Activated CD4-positive, alpha-beta memory T cell treated with anti-CD3 and anti-CD28 coated beads, Interleukin-2, amount 10 ng/mL, durations not matched to agents 7 days and 5 days (primary cell): Measurements from ENCODE around the gene H2BK1. TPM values are rescaled to one million over a fixed set of nuclear protein-coding genes. Genes with fewer than 3 reads are reported as not detected.

Experiments used
- CTCF ChIA-PET: fragments of 350-600 bp; sonication (Branson Sonifier 250); formaldehyde crosslinking; loops from one replicate; lab custom pipeline; 2021; ENCODE audit warnings: antibody characterized with exemption, inconsistent platforms; lab: Charles Lee
- POLR2A ChIA-PET: fragments of 350-600 bp; sonication (Branson Sonifier 250); formaldehyde crosslinking; loops from one replicate; lab custom pipeline; 2021; ENCODE audit warnings: antibody characterized with exemption; lab: Charles Lee
- DNase-seq: peaks from one replicate; pipeline ENCODE4 v3.0.0-alpha.2; 2020
- H3K27ac Mint-ChIP-seq: one replicate; pipeline ENCODE4 v1.8.0; 2021; ENCODE audit warnings: mild to moderate bottlenecking, mixed read lengths
- H3K27me3 Mint-ChIP-seq: one replicate; pipeline ENCODE4 v1.8.0; 2021; ENCODE audit warnings: mixed read lengths
- H3K36me3 Mint-ChIP-seq: one replicate; pipeline ENCODE4 v1.8.0; 2021; ENCODE audit warnings: low read depth, mixed read lengths
- H3K4me1 Mint-ChIP-seq: one replicate; pipeline ENCODE4 v1.8.0; 2021; ENCODE audit warnings: mixed read lengths
- H3K4me3 Mint-ChIP-seq: one replicate; pipeline ENCODE4 v1.8.0; 2021; ENCODE audit warnings: mild to moderate bottlenecking, mixed read lengths
- H3K9me3 Mint-ChIP-seq: one replicate; pipeline ENCODE4 v1.8.0; 2021; ENCODE audit warnings: mixed read lengths
- total RNA-seq, 2 experiments: library from RNA; stranded (reverse); gene quantifications; one replicate each; pipeline ENCODE4 v1.2.3, GENCODE V29; 2021

H2BK1 gene
- total RNA-seq, 2 experiments from 2014 or later = not detected

- CTCF ChIA-PET = no interaction called here
- H3K27me3 Mint-ChIP-seq = peaks cover 81% of the 10 kb centered on the region
- H3K27ac Mint-ChIP-seq = no peak overlapping the region
- no peaks in the 10 kb centered on the region for H3K36me3 Mint-ChIP-seq
- H3K4me3 Mint-ChIP-seq = no peak overlapping the region
- DNase-seq = no peak
- H3K9me3 Mint-ChIP-seq = no peaks in the 10 kb centered on the region
- POLR2A ChIA-PET = no interaction called here
- peaks cover 26% of the 10 kb centered on the region for H3K4me1 Mint-ChIP-seq
These were observed 39.4 kb upstream of the H2BK1 start for GRCh38 chr7:151249732-151250072.

- CTCF ChIA-PET = interaction anchor here (0.6 kb wide), 1 partner anchor 18 kb away, joined by 4 read pairs; no protein-coding TSS in a partner anchor
- POLR2A ChIA-PET = no interaction called here
- DNase-seq = no peak
- peaks cover 31% of the 10 kb centered on the region for H3K4me1 Mint-ChIP-seq
- no peaks in the 10 kb centered on the region for H3K9me3 Mint-ChIP-seq
- no peak overlapping the region for H3K27ac Mint-ChIP-seq
- H3K27me3 Mint-ChIP-seq = peaks cover 80% of the 10 kb centered on the region
- no peak overlapping the region for H3K4me3 Mint-ChIP-seq
- H3K36me3 Mint-ChIP-seq = no peaks in the 10 kb centered on the region
These were observed 38.9 kb upstream of the H2BK1 start for GRCh38 chr7:151249034-151249731.

- ChIA-PET POLR2A (no interaction called here), CTCF (interaction anchor here (1.4 to 1.8 kb wide), 2 partner anchors 21 to 125 kb away, joined by 4 to 6 read pairs; partner anchors contain the start of gene ABCF2)
- Mint-ChIP-seq H3K36me3 (no peaks in the 10 kb centered on the region), H3K4me1 (peaks cover 38% of the 10 kb centered on the region), H3K4me3 (no peak within 1 kb of the TSS), H3K27me3 (peaks cover 73% of the 10 kb centered on the region), H3K27ac (no peak within 1 kb of the TSS), H3K9me3 (no peaks in the 10 kb centered on the region)
- DNase-seq = no peak
These were observed 38.2 kb upstream of the H2BK1 start, which contains the start of gene SMARCD3 for GRCh38 chr7:151248346-151249033. TSS of gene SMARCD3 (minus strand) at chr7:151248694. CDS start at chr7:151248562, 132 bp downstream.

- Mint-ChIP-seq H3K9me3 (no peaks in the 10 kb centered on the region), H3K27me3 (peaks cover 67% of the 10 kb centered on the region), H3K4me1 (peaks cover 45% of the 10 kb centered on the region), H3K36me3 (no peaks in the 10 kb centered on the region), H3K4me3 (no peak overlapping the region), H3K27ac (no peak overlapping the region)
- ChIA-PET CTCF (interaction anchor here (0.7 to 1.8 kb wide), 5 partner anchors 12 to 124 kb away, joined by 3 to 6 read pairs (median 4); partner anchors contain the start of gene ABCF2), POLR2A (no interaction called here)
- no peak for DNase-seq
These were observed 37.5 kb upstream of the H2BK1 start for GRCh38 chr7:151247611-151248345.

GRCh38 chr7:151246851-151247580 is 36.7 kb upstream of the H2BK1 start:
- Mint-ChIP-seq H3K27me3 (peaks cover 60% of the 10 kb centered on the region), H3K9me3 (no peaks in the 10 kb centered on the region), H3K36me3 (no peaks in the 10 kb centered on the region), H3K4me1 (peaks cover 45% of the 10 kb centered on the region), H3K4me3 (no peak overlapping the region), H3K27ac (no peak overlapping the region)
- ChIA-PET CTCF (interaction anchor here (0.7 to 1.8 kb wide), 5 partner anchors 13 to 123 kb away, joined by 3 to 6 read pairs (median 4); partner anchors contain the start of gene ABCF2), POLR2A (interaction anchor here (0.9 kb wide), 1 partner anchor 96 kb away, joined by 4 read pairs; no protein-coding TSS in a partner anchor)
- no peak for DNase-seq

- peaks cover 58% of the 10 kb centered on the region for H3K27me3 Mint-ChIP-seq
- no peak overlapping the region for H3K27ac Mint-ChIP-seq
- DNase-seq = no peak
- peaks cover 45% of the 10 kb centered on the region for H3K4me1 Mint-ChIP-seq
- no peaks in the 10 kb centered on the region for H3K9me3 Mint-ChIP-seq
- ChIA-PET CTCF (interaction anchor here (1.0 to 1.4 kb wide), 2 partner anchors 13 to 19 kb away, joined by 3 to 5 read pairs; partner anchors contain the start of gene ABCF2), POLR2A (interaction anchor here (0.9 kb wide), 1 partner anchor 97 kb away, joined by 4 read pairs; no protein-coding TSS in a partner anchor)
- no peaks in the 10 kb centered on the region for H3K36me3 Mint-ChIP-seq
- no peak overlapping the region for H3K4me3 Mint-ChIP-seq
These were observed 36.0 kb upstream of the H2BK1 start for GRCh38 chr7:151246102-151246850.

GRCh38 chr7:151245360-151246101 is 35.2 kb upstream of the H2BK1 start:
- peak; percentile 64 for DNase-seq
- H3K9me3 Mint-ChIP-seq = no peaks in the 10 kb centered on the region
- POLR2A ChIA-PET = no interaction called here
- no peak overlapping the region for H3K27ac Mint-ChIP-seq
- peaks cover 42% of the 10 kb centered on the region for H3K4me1 Mint-ChIP-seq
- CTCF ChIA-PET = interaction anchor here (1.0 to 3.7 kb wide), 6 partner anchors 12 to 109 kb away, joined by 3 to 47 read pairs (median 14); partner anchors contain the start of genes ABCF2 and CHPF2
- H3K36me3 Mint-ChIP-seq = no peaks in the 10 kb centered on the region
- no peak overlapping the region for H3K4me3 Mint-ChIP-seq
- H3K27me3 Mint-ChIP-seq = peaks cover 51% of the 10 kb centered on the region

GRCh38 chr7:151244841-151245346 is 34.6 kb upstream of the H2BK1 start:
- no peak for DNase-seq
- no peak overlapping the region for H3K4me3 Mint-ChIP-seq
- H3K9me3 Mint-ChIP-seq = no peaks in the 10 kb centered on the region
- POLR2A ChIA-PET = interaction anchor here (2.8 to 3.4 kb wide), 2 partner anchors 12 to 18 kb away, joined by 19 to 38 read pairs; partner anchors contain the start of genes ABCF2 and CHPF2
- peaks cover 37% of the 10 kb centered on the region for H3K4me1 Mint-ChIP-seq
- H3K36me3 Mint-ChIP-seq = peaks cover 4% of the 10 kb centered on the region
- H3K27me3 Mint-ChIP-seq = peaks cover 45% of the 10 kb centered on the region
- H3K27ac Mint-ChIP-seq = no peak overlapping the region
- CTCF ChIA-PET = interaction anchor here (0.6 to 3.7 kb wide), 38 partner anchors 8 to 358 kb away, joined by 3 to 47 read pairs (median 4); partner anchors contain the start of genes ABCF2, CHPF2 and GBX1

GRCh38 chr7:151244196-151244840 is 34.0 kb upstream of the H2BK1 start:
- Mint-ChIP-seq H3K4me1 (peaks cover 34% of the 10 kb centered on the region), H3K4me3 (no peak overlapping the region), H3K27ac (no peak overlapping the region), H3K9me3 (no peaks in the 10 kb centered on the region), H3K27me3 (peaks cover 39% of the 10 kb centered on the region), H3K36me3 (peaks cover 4% of the 10 kb centered on the region)
- DNase-seq = peak; percentile 72
- POLR2A ChIA-PET = interaction anchor here (1.0 to 3.4 kb wide), 4 partner anchors 12 to 120 kb away, joined by 3 to 38 read pairs (median 12); partner anchors contain the start of genes ABCF2 and CHPF2
- CTCF ChIA-PET = interaction anchor here (0.6 to 3.7 kb wide), 41 partner anchors 8 to 358 kb away, joined by 3 to 47 read pairs (median 4); partner anchors contain the start of genes ABCF2, CHPF2 and GBX1
